HepG2 (cell line): ENCODE results near the gene SHLD1. TPM values are rescaled to one million over a fixed set of nuclear protein-coding genes. Genes with fewer than 3 reads are reported as not detected.
A peak's percentile ranks its signal among the peaks of the same experiment; 100 is the strongest.

Source experiments
- ATAC-seq: fragments of 200-7000 bp; cut with Tn5 transposase; 3 replicates; pipeline ENCODE4 v1.9.1; 2020; ENCODE audit warnings: mild to moderate bottlenecking, moderate library complexity
- BruUV-seq: library from RNA; stranded (reverse); fragments of 400-500 nt; replicated peaks from 2 replicates; lab custom pipeline; 2021; lab: Mats Ljungman, UMichigan
- CTCF ChIA-PET: fragments of 300-600 bp; formaldehyde crosslinking; extraction: SDS; loops from one replicate; lab custom pipeline; 2021; ENCODE audit warnings: low total read pairs, inconsistent platforms, low intra/inter-chr PET ratio; lab: Yijun Ruan, JAX
- POLR2A ChIA-PET: fragments of 350-600 bp; sonication (Branson Sonifier 250); formaldehyde crosslinking; loops from one replicate; lab custom pipeline; 2020; ENCODE audit warnings: antibody characterized with exemption, inconsistent platforms; lab: Yijun Ruan, JAX
- DNase-seq: peaks from one replicate; pipeline ENCODE4 v3.0.0-alpha.2; 2015; ENCODE audit warnings: low spot score
- FAIRE-seq: peaks from 3 replicates; lab custom pipeline; 2011; peaks lifted over from hg19 to GRCh38; lab: Jason Lieb, UNC
- H2AFZ ChIP-seq: one replicate; pipeline ENCODE4 v1.6.1; 2011; ENCODE audit warnings: low read length, inconsistent platforms
- H3K27ac ChIP-seq: fragments of 300-600 bp; 3 replicates; pipeline ENCODE4 v1.8.0; 2011; ENCODE audit warnings: mixed run types, mild to moderate bottlenecking, mixed read lengths, low read length, inconsistent platforms; ENCODE audit not compliant: insufficient read depth; ENCODE audit errors: extremely low read length
- H3K27me3 ChIP-seq, 2 experiments: fragments of 200-600 bp in 1 of 2; 2 replicates in 1 of 2; 3 replicates in 1 of 2; pipeline versions ENCODE4 v1.6.0 to v1.8.0; 2011; ENCODE audit warnings: low read length in 2 of 2, mild to moderate bottlenecking in 2 of 2, moderate library complexity in 2 of 2, inconsistent platforms in 1 of 2; ENCODE audit not compliant: insufficient read depth in 2 of 2, control insufficient read depth in 1 of 2
- H3K36me3 ChIP-seq, 2 experiments: fragments of 200-600 bp in 1 of 2; replicated peaks in 1 of 2; 2 replicates in 1 of 2; 3 replicates in 1 of 2; pipeline versions ENCODE4 v1.5.1 to v1.8.0; 2011; ENCODE audit warnings: low read length in 2 of 2, inconsistent platforms in 1 of 2; ENCODE audit not compliant: insufficient read depth in 2 of 2, control insufficient read depth in 1 of 2
- H3K4me1 ChIP-seq: 2 replicates; pipeline ENCODE4 v1.5.1; 2012; ENCODE audit warnings: low read length, inconsistent platforms; ENCODE audit not compliant: insufficient read depth
- H3K4me2 ChIP-seq: 2 replicates; pipeline ENCODE4 v1.6.0; 2011; ENCODE audit warnings: low read depth, low read length, inconsistent platforms
- H3K4me3 ChIP-seq, 3 experiments: fragments of 200-600 bp in 1 of 3; sonication (generic), shearing (Covaris generic) in 1 of 3; replicated peaks in 1 of 3; 2 replicates each; pipeline ENCODE4 v1.5.1; 2011 to 2016; ENCODE audit warnings: low read length in 3 of 3, inconsistent platforms in 2 of 3, low read depth in 2 of 3, mild to moderate bottlenecking in 2 of 3, control low read depth in 1 of 3, mixed read lengths in 1 of 3; ENCODE audit not compliant: insufficient read depth in 1 of 3
- H3K79me2 ChIP-seq: one replicate; pipeline ENCODE4 v1.6.1; 2011; ENCODE audit warnings: low read length, inconsistent platforms; ENCODE audit not compliant: insufficient read depth
- H3K9ac ChIP-seq: 2 replicates; pipeline ENCODE4 v1.6.0; 2011; ENCODE audit warnings: mild to moderate bottlenecking, low read depth, low read length, inconsistent platforms; ENCODE audit not compliant: insufficient read depth
- H3K9me3 ChIP-seq: 2 replicates; pipeline ENCODE4 v1.5.1; 2012; ENCODE audit warnings: mild to moderate bottlenecking, low read length
- H4K20me1 ChIP-seq: 2 replicates; pipeline ENCODE4 v1.6.0; 2011; ENCODE audit warnings: inconsistent platforms, mild to moderate bottlenecking, low read length, moderate library complexity; ENCODE audit not compliant: insufficient read depth
- ATF1 ChIP-seq: IDR thresholded peaks from 2 replicates; pipeline ENCODE4 v1.6.1; 2016; ENCODE audit warnings: mild to moderate bottlenecking, control low read depth
- BCL6 ChIP-seq: IDR thresholded peaks from 2 replicates; pipeline ENCODE4 v1.6.1; 2016; ENCODE audit warnings: missing genetic modification reagents, missing compliant biosample characterization
- KAT8 ChIP-seq: IDR thresholded peaks from 2 replicates; pipeline ENCODE4 v1.6.1; 2016; ENCODE audit warnings: missing genetic modification reagents, missing compliant biosample characterization
- MBD4 ChIP-seq: IDR thresholded peaks from 2 replicates; pipeline ENCODE4 v1.6.1; 2012; ENCODE audit warnings: low read length, inconsistent platforms, borderline replicate concordance
- ZNF12 ChIP-seq: sonication (generic); formaldehyde crosslinking; IDR thresholded peaks from 2 replicates; pipeline ENCODE4 v1.5.0; 2020; ENCODE audit warnings: missing genetic modification reagents
- ZNF501 ChIP-seq: sonication (generic); formaldehyde crosslinking; IDR thresholded peaks from 2 replicates; pipeline ENCODE4 v1.5.1; 2020; ENCODE audit warnings: mild to moderate bottlenecking, moderate library complexity, missing genetic modification reagents
- ZNF772 ChIP-seq: sonication (generic); formaldehyde crosslinking; IDR thresholded peaks from 2 replicates; pipeline ENCODE4 v1.5.0; 2020; ENCODE audit warnings: mild to moderate bottlenecking, missing genetic modification reagents
- WGBS: methylation state at CpG from one replicate; pipeline ENCODE4 v1.1.6; 2017; ENCODE audit warnings: low lambda C conversion rate; 5-methylcytosine and 5-hydroxymethylcytosine counted together
- in situ Hi-C: cut with HindIII; loops from 2 replicates; pipeline ENCODE4 v1.10.0; 2017; ENCODE audit warnings: low pct_unique_long_range_greater_than_20kb; ENCODE audit not compliant: extremely low pct_ligation_motif_present
- intact Hi-C: fragments of 100-400 bp; cut with micrococcal nuclease; formaldehyde crosslinking; loops from one replicate; pipeline ENCODE4 v1.10.0; 2022; ENCODE audit not compliant: unreplicated experiment
- polyA plus RNA-seq, 8 experiments: library from polyadenylated mRNA; depleted of rRNA in 3 of 8; stranded (reverse) in 7 of 8; unstranded in 1 of 8; fragments of >200 nt; fragmentation: Illumina TruSeq in 4 of 8; extraction: Trizol in 4 of 8; gene quantifications; 2 replicates each; pipeline versions ENCODE4 v1.2.1 to v1.2.3, GENCODE V29; 2011 to 2016; ENCODE audit warnings: low read depth in 4 of 8, missing spikeins in 1 of 8, mixed read lengths in 1 of 8; ENCODE audit not compliant: insufficient read depth in 1 of 8
- total RNA-seq, 5 experiments: library from RNA; depleted of rRNA; stranded (reverse); fragments of >200 nt; fragmentation: Illumina TruSeq; extraction: Trizol; gene quantifications; 2 replicates each; pipeline ENCODE4 v1.2.3, GENCODE V29; 2016; ENCODE audit warnings: low read depth in 1 of 5

SHLD1 gene
- total and polyA plus RNA-seq, 2 of the 13 experiments (the other 11 are each of a cell fraction or from before 2014, with no cell fraction given): 8.9 to 10.0 TPM

- H3K36me3 ChIP-seq: no peaks in the 10 kb centered on the region
- FAIRE-seq: no peak
- H4K20me1 ChIP-seq: no peaks in the 10 kb centered on the region
- WGBS: 52% methylated on average over 3 of the region's 3 CpGs
- no peaks in the 10 kb centered on the region for H3K9me3 ChIP-seq
- TF ChIP-seq MBD4 (no peak), ZNF772 (no peak)
- TF ChIP-seq, all 625 proteins: peak for 0
- DNase-seq (no peak), ATAC-seq (no peak)
- Histone ChIP-seq H3K27me3 (peaks cover 0 to 4% of the 10 kb centered on the region in 2 experiments; a peak in 1 of 5 replicates), H3K9ac (no peak overlapping the region), H3K4me3 (no peak overlapping the region), H3K4me1 (peaks cover 31% of the 10 kb centered on the region), H3K79me2 (no peaks in the 10 kb centered on the region), H3K4me2 (no peak overlapping the region), H3K27ac (no peak overlapping the region), H2AFZ (no peak overlapping the region)
- in situ Hi-C loops: no loop called here
- POLR2A ChIA-PET: no interaction called here
- no TSS peak for BruUV-seq
- CTCF ChIA-PET: no interaction called here
- intact Hi-C loops: no loop called here
Measured at GRCh38 chr20:5880326-5880725, 130.1 kb downstream of the SHLD1 start.

GRCh38 chr20:5881703-5882102, 131.5 kb downstream of the SHLD1 start:
- Histone ChIP-seq H3K4me3 (no peak overlapping the region), H3K9me3 (no peaks in the 10 kb centered on the region), H4K20me1 (no peaks in the 10 kb centered on the region), H3K79me2 (no peaks in the 10 kb centered on the region), H3K4me1 (peaks cover 37% of the 10 kb centered on the region), H3K9ac (no peak overlapping the region), H3K36me3 (no peaks in the 10 kb centered on the region), H3K27me3 (peaks cover 0 to 7% of the 10 kb centered on the region in 2 experiments; a peak in 1 of 5 replicates), H3K4me2 (peak overlapping the region; percentile 23; the same call in 1 of the 2 replicates), H2AFZ (peak overlapping the region; percentile 2), H3K27ac (no peak overlapping the region)
- DNase-seq (no peak), FAIRE-seq (no peak), ATAC-seq (no peak)
- intact Hi-C loops (no loop called here), in situ Hi-C loops (no loop called here)
- no peak for TF ChIP-seq ATF1 (CRISPR knock-in tag)
- no peak for TF ChIP-seq BCL6
- TF ChIP-seq KAT8 (CRISPR knock-in tag): no peak
- TF ChIP-seq ZNF501 (CRISPR knock-in tag): peak; percentile 48; the same call in 1 of the 2 replicates
- TF ChIP-seq ZNF12: no peak
- ChIA-PET CTCF (no interaction called here), POLR2A (no interaction called here)
- BruUV-seq: no TSS peak
- 14% methylated on average over 5 of the region's 5 CpGs for WGBS
